Measurements from ENCODE around the gene PCSK9.

GRCh38 chr1:55006931-55007330 lies 32.4 kb upstream of the PCSK9 start:
- TF ChIP-seq CTCF (IDR thresholded peaks at IDR 0.05; ENCODE audit: poor library complexity) (no peak), EZH2 (IDR thresholded peaks at IDR 0.05; ENCODE audit: borderline replicate concordance) (no peak)
